GM18519 (cell line): Measurements from ENCODE around the gene VEPH1.

Experiments used
- ATAC-seq: cut with Tn5 transposase; IDR thresholded peaks from one replicate; pipeline ENCODE4 v1.9.1; 2021; ENCODE audit warnings: mild to moderate bottlenecking, moderate library complexity; ENCODE audit not compliant: unreplicated experiment, low FRiP score

The VEPH1 gene

DNA sequence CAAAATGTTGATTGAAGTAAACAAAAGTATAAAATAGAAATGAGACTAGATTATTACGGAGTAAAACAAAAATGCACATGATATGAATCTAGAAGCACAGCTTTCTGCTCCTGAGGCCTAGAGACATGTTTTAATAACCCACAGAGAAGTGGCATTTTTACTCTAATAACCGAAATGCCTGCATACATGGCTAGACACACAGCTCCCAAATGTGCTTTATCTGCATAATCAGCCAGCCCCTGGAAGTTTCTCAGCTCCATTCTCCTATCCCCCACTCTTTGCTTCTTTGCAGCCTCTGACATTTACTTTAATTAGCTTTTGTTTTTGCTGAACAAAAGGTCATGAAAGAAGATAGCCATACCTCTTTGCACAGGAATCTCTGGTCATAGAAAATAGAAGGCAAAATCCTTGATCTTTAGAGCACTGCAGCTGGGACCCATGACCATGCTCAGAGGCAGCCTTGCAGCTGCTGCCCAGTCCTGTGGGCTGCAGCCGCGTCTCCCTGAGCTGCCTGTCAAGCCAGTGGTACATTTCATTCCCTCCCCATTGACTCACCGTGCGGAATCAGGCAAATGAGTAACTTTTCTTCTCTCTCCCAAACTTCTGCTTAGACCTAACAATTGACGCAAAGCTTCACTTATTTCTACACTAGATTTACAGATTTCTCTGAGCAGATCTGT lies at the start of gene VEPH1:
VEPH1 (minus strand) TSS at position 501 of the 680 bp plus-strand sequence. CDS start 8,067 bp downstream, outside the sequence.
- no peak for ATAC-seq

GRCh38 chr3:157551961-157552360 lies 48.7 kb upstream of the VEPH1 start:
- ATAC-seq, result no peak

DNA sequence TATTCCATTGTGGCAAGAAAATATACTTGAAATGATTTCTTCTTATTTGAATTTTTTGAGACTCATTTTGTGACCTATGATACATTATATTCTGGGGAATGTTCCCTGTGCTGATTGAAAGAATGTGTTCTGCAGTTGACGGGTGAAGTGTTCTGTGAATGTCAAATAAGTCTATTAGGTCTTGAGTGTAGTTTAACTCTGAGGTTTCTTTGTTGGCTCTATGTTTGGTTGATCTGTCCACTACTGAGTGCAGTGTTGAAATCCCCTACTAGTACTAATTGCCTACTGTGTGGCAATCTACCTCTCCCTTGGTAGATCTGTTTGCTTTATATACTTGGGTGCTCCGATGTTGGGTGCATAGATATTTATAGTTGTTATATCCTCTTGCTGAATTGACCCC lies 46.3 kb upstream of the VEPH1 start:
- no peak for ATAC-seq

GRCh38 chr3:157544501-157545130 lies 41.4 kb upstream of the VEPH1 start:
- ATAC-seq, result no peak

GRCh38 chr3:157543501-157544035 lies 40.4 kb upstream of the VEPH1 start:
- ATAC-seq, result no peak

GRCh38 chr3:157542711-157543500 lies 39.7 kb upstream of the VEPH1 start:
- ATAC-seq, result no peak

DNA sequence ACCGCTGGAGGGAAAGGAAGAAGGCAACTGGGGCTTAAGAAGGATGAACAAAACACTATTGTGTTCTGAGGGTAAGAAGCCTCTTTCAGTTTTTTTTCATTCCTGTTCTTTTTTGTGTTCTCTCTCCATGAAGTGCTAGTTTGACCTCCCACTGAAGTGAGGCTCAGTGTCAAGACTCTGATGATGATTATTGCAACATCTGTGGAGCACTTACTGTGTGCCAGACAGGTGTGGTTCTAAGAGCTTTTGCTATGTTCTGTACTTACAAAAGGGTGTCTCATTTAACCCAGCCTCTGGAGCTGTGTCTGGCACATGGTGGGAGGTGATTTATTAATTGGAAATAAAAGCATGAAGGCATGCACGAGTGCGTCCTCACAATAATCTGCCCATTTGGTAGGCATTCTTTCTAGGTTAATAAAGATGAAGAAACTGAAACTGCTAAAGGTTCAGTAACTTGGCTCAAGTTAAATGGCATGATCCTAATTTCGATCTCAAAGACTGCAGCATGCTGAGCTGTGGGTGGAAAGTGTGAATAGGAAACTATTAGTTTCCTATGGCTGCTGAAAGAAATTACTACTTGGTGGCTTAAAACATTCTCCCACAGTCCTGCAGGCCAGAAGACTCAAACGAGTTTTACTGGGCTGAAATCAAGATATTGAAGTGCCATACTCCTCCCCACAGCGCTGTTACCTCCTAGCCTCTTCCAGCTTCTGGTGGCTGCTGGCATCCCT lies 38.5 kb upstream of the VEPH1 start:
- no peak for ATAC-seq

GRCh38 chr3:157540656-157541055 lies 37.4 kb upstream of the VEPH1 start:
- no peak for ATAC-seq

- ATAC-seq, result no peak
Measured at GRCh38 chr3:157535667-157536066, 32.5 kb upstream of the VEPH1 start.

GRCh38 chr3:157534725-157535161 lies 31.5 kb upstream of the VEPH1 start:
- no peak for ATAC-seq

- ATAC-seq, result no peak
Measured at GRCh38 chr3:157533298-157534070, 30.3 kb upstream of the VEPH1 start.

DNA sequence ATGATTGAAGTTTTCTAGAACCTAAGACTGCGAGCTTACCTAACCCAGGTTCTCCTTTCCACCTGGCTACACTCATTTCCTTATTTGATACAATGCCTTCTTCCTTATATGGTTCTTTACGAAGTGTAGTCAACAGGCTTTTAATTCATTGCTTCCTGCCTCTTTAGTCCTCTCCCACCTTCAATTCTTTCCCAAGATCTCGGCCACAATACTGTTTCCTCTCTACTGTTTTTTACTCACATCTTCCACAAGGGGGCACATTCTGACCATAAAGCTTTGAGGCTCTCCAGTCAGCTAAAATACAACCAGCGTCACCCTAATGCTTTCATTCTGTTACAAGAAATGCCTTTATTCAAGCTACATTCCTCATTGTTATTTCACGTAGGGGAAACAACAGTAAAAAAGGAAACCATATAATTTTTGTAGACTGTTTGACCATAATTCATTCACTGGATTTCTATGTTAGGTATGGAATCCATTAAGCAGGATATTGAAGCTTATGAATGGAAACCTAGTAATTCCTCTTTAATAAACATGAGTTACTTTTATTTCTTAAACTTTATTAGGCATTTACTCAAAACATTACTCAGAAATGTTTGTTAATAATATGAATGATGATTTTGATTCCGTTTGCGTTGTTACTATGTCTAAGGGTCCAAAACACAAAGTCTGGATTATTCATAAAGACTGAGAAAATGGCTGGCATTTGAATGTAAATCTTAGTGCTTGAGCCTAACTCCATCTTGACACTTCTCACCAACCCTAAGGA lies 29.5 kb upstream of the VEPH1 start:
- ATAC-seq, result peak; percentile 87

DNA sequence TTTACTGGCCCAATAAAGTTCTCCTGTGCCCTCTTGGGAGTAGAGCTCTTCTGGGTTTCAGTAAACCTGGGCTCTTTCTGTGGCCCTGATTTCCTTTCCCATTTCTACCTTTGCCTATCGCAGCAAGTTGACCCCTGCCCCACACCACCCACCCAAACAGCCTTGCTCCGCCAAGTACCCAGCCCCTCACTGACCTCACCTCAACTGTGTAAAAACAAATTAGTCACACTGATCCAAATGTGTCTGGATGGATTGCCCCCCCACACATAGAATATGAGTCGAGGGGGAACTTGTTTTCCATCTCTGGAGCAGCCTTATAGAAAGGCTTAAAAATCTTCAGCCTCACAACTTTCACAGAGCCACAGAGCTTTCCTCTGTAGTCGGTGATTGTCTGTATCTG lies 28.6 kb upstream of the VEPH1 start:
- ATAC-seq, result no peak

DNA sequence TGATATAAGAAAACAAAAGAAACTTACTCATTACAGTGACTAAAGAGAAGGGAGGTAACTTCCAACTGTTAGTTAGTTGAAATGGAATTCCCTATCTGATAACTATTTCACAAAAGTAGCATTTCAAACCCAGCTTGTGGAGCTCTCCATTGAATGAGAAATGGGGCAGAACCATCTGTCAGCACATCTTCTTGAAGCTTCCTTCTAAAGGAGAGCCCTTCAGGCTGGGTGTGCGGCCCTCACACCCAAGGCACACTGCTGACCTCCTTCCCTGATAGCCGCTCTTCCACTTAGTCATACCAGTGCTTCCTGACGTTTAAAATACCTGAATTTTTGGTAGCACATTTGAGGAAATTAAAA lies 28.1 kb upstream of the VEPH1 start:
- ATAC-seq, result no peak

DNA sequence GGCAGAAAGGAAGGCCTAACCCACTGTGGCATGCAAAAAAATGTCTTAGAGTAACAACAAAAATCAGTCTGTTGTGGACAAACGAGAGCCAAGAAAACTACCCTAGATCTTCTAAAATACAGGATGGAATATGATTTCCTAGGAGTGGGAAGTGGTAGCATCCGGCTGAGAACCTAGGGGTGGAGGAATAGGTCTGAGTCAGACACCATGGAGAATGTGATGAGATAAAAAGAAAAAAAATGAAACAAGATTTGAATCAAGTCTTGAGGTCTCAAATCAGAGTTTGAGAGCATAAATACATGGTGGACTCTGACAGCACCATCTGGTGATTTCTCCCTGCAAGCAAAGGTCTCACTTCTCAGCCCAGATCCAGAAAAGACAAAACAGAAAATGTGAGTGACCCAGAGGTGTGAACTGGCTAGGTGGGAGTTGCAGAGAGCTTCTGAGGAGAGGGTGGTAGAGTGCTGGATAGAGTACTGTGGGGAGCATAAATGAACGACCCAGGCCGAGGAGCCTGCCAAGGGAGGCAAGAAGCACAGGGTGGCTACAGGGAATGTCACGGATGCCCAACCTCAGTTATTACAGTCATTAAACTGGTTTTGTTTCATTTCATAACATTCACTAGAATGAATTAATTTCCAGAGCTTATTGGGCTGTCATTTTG lies 27.6 kb upstream of the VEPH1 start:
- ATAC-seq, result no peak

- ATAC-seq, result no peak
Measured at GRCh38 chr3:157529751-157530150, 26.5 kb upstream of the VEPH1 start.

GRCh38 chr3:157529085-157529484 lies 25.9 kb upstream of the VEPH1 start:
- no peak for ATAC-seq

GRCh38 chr3:157527131-157527881 lies 24.1 kb upstream of the VEPH1 start:
- ATAC-seq, result no peak
